HPDE6-E6E7 (cell line): ENCODE measurements around the gene STT3B.
"Not testable (repeated sequence)": the region's sequence is repeated elsewhere in the genome, so short reads cannot be mapped to it uniquely, and the experiment has no call there.

Experiments used
- DNase-seq: peaks from one replicate; pipeline ENCODE4 v3.0.0; 2011; ENCODE audit warnings: missing footprints; ENCODE audit errors: extremely low spot score

The STT3B gene

GRCh38 chr3:31600431-31600830, 67.7 kb downstream of the STT3B start:
- DNase-seq = no peak

- DNase-seq = not testable (repeated sequence)
These were observed 72.6 kb downstream of the STT3B start for GRCh38 chr3:31605333-31605732.

- DNase-seq = no peak
These were observed 73.7 kb downstream of the STT3B start for GRCh38 chr3:31606453-31606852.

- peak; percentile 1 for DNase-seq
These were observed 78.1 kb downstream of the STT3B start for GRCh38 chr3:31610700-31611275.

GRCh38 chr3:31613177-31613576, 80.5 kb downstream of the STT3B start:
- DNase-seq = no peak

GRCh38 chr3:31613654-31614053, 80.9 kb downstream of the STT3B start:
- no peak for DNase-seq

- DNase-seq = no peak
These were observed 81.6 kb downstream of the STT3B start for GRCh38 chr3:31614162-31614921.

GRCh38 chr3:31615071-31615875, 82.5 kb downstream of the STT3B start:
- DNase-seq = no peak

GRCh38 chr3:31616711-31617110, 84.0 kb downstream of the STT3B start:
- no peak for DNase-seq

GRCh38 chr3:31620656-31621055, 87.9 kb downstream of the STT3B start:
- DNase-seq = no peak

- no peak for DNase-seq
These were observed 88.6 kb downstream of the STT3B start for GRCh38 chr3:31621314-31621713.

GRCh38 chr3:31622636-31623288, 90.0 kb downstream of the STT3B start:
- no peak for DNase-seq

- DNase-seq = no peak
These were observed 91.5 kb downstream of the STT3B start for GRCh38 chr3:31624083-31624709.

GRCh38 chr3:31625358-31625757, 92.6 kb downstream of the STT3B start:
- DNase-seq = no peak

- no peak for DNase-seq
These were observed 96.3 kb downstream of the STT3B start for GRCh38 chr3:31629054-31629453.

GRCh38 chr3:31634476-31634875, 101.8 kb downstream of the STT3B start:
- DNase-seq = no peak

- no peak for DNase-seq
These were observed 102.8 kb downstream of the STT3B start for GRCh38 chr3:31635545-31635944.

GRCh38 chr3:31636049-31636448, 103.3 kb downstream of the STT3B start:
- DNase-seq = no peak

GRCh38 chr3:31636694-31637442, 104.1 kb downstream of the STT3B start:
- no peak for DNase-seq

- DNase-seq = no peak
These were observed 107.1 kb downstream of the STT3B start for GRCh38 chr3:31639828-31640227.

- no peak for DNase-seq
These were observed 112.5 kb downstream of the STT3B start for GRCh38 chr3:31645256-31645655.
